HepG2 (cell line): Measurements from ENCODE around the gene AMBRA1. TPM values are rescaled to one million over a fixed set of nuclear protein-coding genes. Genes with fewer than 3 reads are reported as not detected.
"Not testable (repeated sequence)": the region's sequence is repeated elsewhere in the genome, so short reads cannot be mapped to it uniquely, and the experiment has no call there.

Experiments used
- ATAC-seq: fragments of 200-7000 bp; cut with Tn5 transposase; 3 replicates; pipeline ENCODE4 v1.9.1; 2020; ENCODE audit warnings: mild to moderate bottlenecking, moderate library complexity
- BruUV-seq: library from RNA; stranded (reverse); fragments of 400-500 nt; replicated peaks from 2 replicates; lab custom pipeline; 2021; lab: Mats Ljungman, UMichigan
- CTCF ChIA-PET: fragments of 300-600 bp; formaldehyde crosslinking; extraction: SDS; loops from one replicate; lab custom pipeline; 2021; ENCODE audit warnings: low total read pairs, inconsistent platforms, low intra/inter-chr PET ratio; lab: Yijun Ruan, JAX
- POLR2A ChIA-PET: fragments of 350-600 bp; sonication (Branson Sonifier 250); formaldehyde crosslinking; loops from one replicate; lab custom pipeline; 2020; ENCODE audit warnings: antibody characterized with exemption, inconsistent platforms; lab: Yijun Ruan, JAX
- DNase-seq: peaks from one replicate; pipeline ENCODE4 v3.0.0-alpha.2; 2015; ENCODE audit warnings: low spot score
- FAIRE-seq: peaks from 3 replicates; lab custom pipeline; 2011; peaks lifted over from hg19 to GRCh38; lab: Jason Lieb, UNC
- H2AFZ ChIP-seq: one replicate; pipeline ENCODE4 v1.6.1; 2011; ENCODE audit warnings: low read length, inconsistent platforms
- H3K27ac ChIP-seq: fragments of 300-600 bp; 3 replicates; pipeline ENCODE4 v1.8.0; 2011; ENCODE audit warnings: mixed run types, mild to moderate bottlenecking, mixed read lengths, low read length, inconsistent platforms; ENCODE audit not compliant: insufficient read depth; ENCODE audit errors: extremely low read length
- H3K27me3 ChIP-seq, 2 experiments: fragments of 200-600 bp in 1 of 2; 2 replicates in 1 of 2; 3 replicates in 1 of 2; pipeline versions ENCODE4 v1.6.0 to v1.8.0; 2011; ENCODE audit warnings: low read length in 2 of 2, mild to moderate bottlenecking in 2 of 2, moderate library complexity in 2 of 2, inconsistent platforms in 1 of 2; ENCODE audit not compliant: insufficient read depth in 2 of 2, control insufficient read depth in 1 of 2
- H3K36me3 ChIP-seq, 2 experiments: fragments of 200-600 bp in 1 of 2; replicated peaks in 1 of 2; 2 replicates in 1 of 2; 3 replicates in 1 of 2; pipeline versions ENCODE4 v1.5.1 to v1.8.0; 2011; ENCODE audit warnings: low read length in 2 of 2, inconsistent platforms in 1 of 2; ENCODE audit not compliant: insufficient read depth in 2 of 2, control insufficient read depth in 1 of 2
- H3K4me1 ChIP-seq: 2 replicates; pipeline ENCODE4 v1.5.1; 2012; ENCODE audit warnings: low read length, inconsistent platforms; ENCODE audit not compliant: insufficient read depth
- H3K4me2 ChIP-seq: 2 replicates; pipeline ENCODE4 v1.6.0; 2011; ENCODE audit warnings: low read depth, low read length, inconsistent platforms
- H3K4me3 ChIP-seq, 3 experiments: fragments of 200-600 bp in 1 of 3; sonication (generic), shearing (Covaris generic) in 1 of 3; replicated peaks in 1 of 3; 2 replicates each; pipeline ENCODE4 v1.5.1; 2011 to 2016; ENCODE audit warnings: low read length in 3 of 3, inconsistent platforms in 2 of 3, low read depth in 2 of 3, mild to moderate bottlenecking in 2 of 3, control low read depth in 1 of 3, mixed read lengths in 1 of 3; ENCODE audit not compliant: insufficient read depth in 1 of 3
- H3K79me2 ChIP-seq: one replicate; pipeline ENCODE4 v1.6.1; 2011; ENCODE audit warnings: low read length, inconsistent platforms; ENCODE audit not compliant: insufficient read depth
- H3K9ac ChIP-seq: 2 replicates; pipeline ENCODE4 v1.6.0; 2011; ENCODE audit warnings: mild to moderate bottlenecking, low read depth, low read length, inconsistent platforms; ENCODE audit not compliant: insufficient read depth
- H3K9me3 ChIP-seq: 2 replicates; pipeline ENCODE4 v1.5.1; 2012; ENCODE audit warnings: mild to moderate bottlenecking, low read length
- H4K20me1 ChIP-seq: 2 replicates; pipeline ENCODE4 v1.6.0; 2011; ENCODE audit warnings: inconsistent platforms, mild to moderate bottlenecking, low read length, moderate library complexity; ENCODE audit not compliant: insufficient read depth
- ARID4A ChIP-seq: sonication (generic); formaldehyde crosslinking; IDR thresholded peaks from 2 replicates; pipeline ENCODE4 v1.5.0; 2020; ENCODE audit warnings: mild to moderate bottlenecking, missing genetic modification reagents, borderline replicate concordance
- CBX1 ChIP-seq: IDR thresholded peaks from one replicate; pipeline ENCODE4 v1.6.1; 2016; ENCODE audit warnings: antibody characterized with exemption, low read depth
- KAT7 ChIP-seq: IDR thresholded peaks from 2 replicates; pipeline ENCODE4 v1.6.1; 2018; ENCODE audit warnings: borderline replicate concordance, missing compliant biosample characterization
- KMT2A ChIP-seq: sonication (generic); formaldehyde crosslinking; IDR thresholded peaks from 2 replicates; pipeline ENCODE4 v1.4.0; 2020; ENCODE audit warnings: missing genetic modification reagents
- RFXAP ChIP-seq: sonication (generic); formaldehyde crosslinking; IDR thresholded peaks from 2 replicates; pipeline ENCODE4 v1.4.0; 2020; ENCODE audit warnings: missing genetic modification reagents, borderline replicate concordance
- SYNCRIP ChIP-seq: fragments of 200-400 bp; formaldehyde crosslinking; IDR thresholded peaks from 2 replicates; pipeline ENCODE4 v1.6.1; 2018; ENCODE audit warnings: mild to moderate bottlenecking, low read depth, low read length; ENCODE audit not compliant: insufficient read depth
- WGBS: methylation state at CpG from one replicate; pipeline ENCODE4 v1.1.6; 2017; ENCODE audit warnings: low lambda C conversion rate; 5-methylcytosine and 5-hydroxymethylcytosine counted together
- in situ Hi-C: cut with HindIII; loops from 2 replicates; pipeline ENCODE4 v1.10.0; 2017; ENCODE audit warnings: low pct_unique_long_range_greater_than_20kb; ENCODE audit not compliant: extremely low pct_ligation_motif_present
- intact Hi-C: fragments of 100-400 bp; cut with micrococcal nuclease; formaldehyde crosslinking; loops from one replicate; pipeline ENCODE4 v1.10.0; 2022; ENCODE audit not compliant: unreplicated experiment
- polyA plus RNA-seq, 8 experiments: library from polyadenylated mRNA; depleted of rRNA in 3 of 8; stranded (reverse) in 7 of 8; unstranded in 1 of 8; fragments of >200 nt; fragmentation: Illumina TruSeq in 4 of 8; extraction: Trizol in 4 of 8; gene quantifications; 2 replicates each; pipeline versions ENCODE4 v1.2.1 to v1.2.3, GENCODE V29; 2011 to 2016; ENCODE audit warnings: low read depth in 4 of 8, missing spikeins in 1 of 8, mixed read lengths in 1 of 8; ENCODE audit not compliant: insufficient read depth in 1 of 8
- total RNA-seq, 5 experiments: library from RNA; depleted of rRNA; stranded (reverse); fragments of >200 nt; fragmentation: Illumina TruSeq; extraction: Trizol; gene quantifications; 2 replicates each; pipeline ENCODE4 v1.2.3, GENCODE V29; 2016; ENCODE audit warnings: low read depth in 1 of 5
- TF ChIP-seq, protein P1 (sequence below): sonication (generic); formaldehyde crosslinking; IDR thresholded peaks from 2 replicates; pipeline ENCODE4 v1.8.0; 2023; ENCODE audit warnings: mild to moderate bottlenecking, missing genetic modification reagents

AMBRA1 gene
- total and polyA plus RNA-seq, 2 of the 13 experiments (the other 11 are each of a cell fraction or from before 2014, with no cell fraction given), result 15.7 to 26.0 TPM

- TF ChIP-seq ARID4A, result no peak
These were observed 5.7 kb downstream of the AMBRA1 start (continued) for GRCh38 chr11:46588131-46588530.

GRCh38 chr11:46583513-46583912, 10.3 kb downstream of the AMBRA1 start:
- H3K4me2 ChIP-seq, H3K4me3 ChIP-seq, BruUV-seq, DNase-seq, H2AFZ ChIP-seq, POLR2A ChIA-PET, CTCF ChIA-PET, ATAC-seq, H3K27ac ChIP-seq, H3K36me3 ChIP-seq, in situ Hi-C loops, intact Hi-C loops, H3K27me3 ChIP-seq, H3K9me3 ChIP-seq, H3K9ac ChIP-seq, FAIRE-seq: not testable (repeated sequence)
- H4K20me1 ChIP-seq, result peaks cover 44% of the 10 kb centered on the region
- 100% methylated on average over 1 of the region's 1 CpG for whole genome bisulfite sequencing
- H3K4me1 ChIP-seq, result peaks cover 62% of the 10 kb centered on the region
- peaks cover 69% of the 10 kb centered on the region for H3K79me2 ChIP-seq

DNA sequence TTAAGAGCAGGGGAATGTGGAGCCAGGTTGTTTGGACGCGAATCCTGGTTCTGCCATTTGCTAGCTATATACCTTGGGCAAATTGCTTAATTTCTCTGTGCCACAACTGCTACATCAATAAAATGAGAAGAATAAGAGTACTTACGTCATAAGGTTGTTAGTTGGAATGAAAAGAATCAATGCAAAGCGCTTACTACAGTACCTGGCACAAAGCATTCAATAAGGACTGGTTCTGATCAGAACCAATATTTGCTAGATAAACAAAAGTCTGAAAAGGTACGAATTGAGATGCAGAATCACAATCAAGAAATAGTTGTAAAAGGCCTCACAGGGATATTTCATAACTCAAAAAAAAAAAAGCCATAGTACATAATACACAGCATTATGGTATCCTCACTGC, 11.2 kb downstream of the AMBRA1 start:
- Histone ChIP-seq H3K27me3 (no peaks in the 10 kb centered on the region), H3K4me1 (peaks cover 62% of the 10 kb centered on the region), H3K79me2 (peaks cover 67% of the 10 kb centered on the region), H3K9me3 (no peaks in the 10 kb centered on the region), H3K9ac (no peak overlapping the region), H2AFZ (no peak overlapping the region), H3K4me2 (no peak overlapping the region), H3K4me3 (no peak overlapping the region), H3K36me3 (peaks cover 2 to 9% of the 10 kb centered on the region in 2 experiments; a peak in 2 of 5 replicates), H3K27ac (no peak overlapping the region), H4K20me1 (peaks cover 53% of the 10 kb centered on the region)
- CTCF ChIA-PET, result no interaction called here
- ATAC-seq, result no peak
- intact Hi-C loops, result no loop called here
- TF ChIP-seq SYNCRIP, result no peak
- TF ChIP-seq KMT2A (CRISPR knock-in tag), result no peak
- TF ChIP-seq CBX1, result no peak
- TF ChIP-seq KAT7 (CRISPR knock-in tag), result no peak
- no peak for TF ChIP-seq RFXAP (CRISPR knock-in tag)
- TF ChIP-seq, protein P1, sequence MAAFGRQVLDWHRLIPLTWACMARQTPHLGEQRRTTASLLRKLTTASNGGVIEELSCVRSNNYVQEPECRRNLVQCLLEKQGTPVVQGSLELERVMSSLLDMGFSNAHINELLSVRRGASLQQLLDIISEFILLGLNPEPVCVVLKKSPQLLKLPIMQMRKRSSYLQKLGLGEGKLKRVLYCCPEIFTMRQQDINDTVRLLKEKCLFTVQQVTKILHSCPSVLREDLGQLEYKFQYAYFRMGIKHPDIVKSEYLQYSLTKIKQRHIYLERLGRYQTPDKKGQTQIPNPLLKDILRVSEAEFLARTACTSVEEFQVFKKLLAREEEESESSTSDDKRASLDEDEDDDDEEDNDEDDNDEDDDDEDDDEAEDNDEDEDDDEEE (CRISPR knock-in tag), result no peak
- WGBS, result 86% methylated on average over 5 of the region's 5 CpGs
- BruUV-seq, result no TSS peak
- POLR2A ChIA-PET, result no interaction called here
- DNase-seq, result no peak
- no peak for FAIRE-seq
- in situ Hi-C loops, result no loop called here
